Thyroid gland (tissue), 4 donors: ENCODE data around the gene HSPA4.

ENCODE experiments used
- CTCF ChIP-seq, 6 experiments: fragments of 200-600 bp in 3 of 6; fragments of 450-650 bp in 3 of 6; sonication (generic) in 3 of 6; IDR thresholded peaks; one replicate each; pipeline ENCODE4 v1.5.1; 2016 to 2019; ENCODE audit warnings: antibody characterized with exemption in 6 of 6, mild to moderate bottlenecking in 2 of 6, inconsistent platforms in 1 of 6, moderate library complexity in 1 of 6
- POLR2A ChIP-seq, 2 donors: fragments of 450-650 bp; IDR thresholded peaks; one replicate each; pipeline ENCODE4 v1.6.1; 2017; ENCODE audit warnings: antibody characterized with exemption in 2 of 2, mild to moderate bottlenecking in 2 of 2, moderate library complexity in 1 of 2

GRCh38 chr5:133059621-133060020, 7.8 kb downstream of the HSPA4 start:
- TF ChIP-seq CTCF (IDR thresholded peaks at IDR 0.05) (no peak), POLR2A (IDR thresholded peaks at IDR 0.05) (no peak)
